Measurements from ENCODE around the gene HEBP1. TPM values are rescaled to one million over a fixed set of nuclear protein-coding genes. Genes with fewer than 3 reads are reported as not detected.

The HEBP1 gene, protein sequence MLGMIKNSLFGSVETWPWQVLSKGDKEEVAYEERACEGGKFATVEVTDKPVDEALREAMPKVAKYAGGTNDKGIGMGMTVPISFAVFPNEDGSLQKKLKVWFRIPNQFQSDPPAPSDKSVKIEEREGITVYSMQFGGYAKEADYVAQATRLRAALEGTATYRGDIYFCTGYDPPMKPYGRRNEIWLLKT
- 84.9 and 94.4 TPM in 2 replicates for polyA plus RNA-seq (2013)

DNA sequence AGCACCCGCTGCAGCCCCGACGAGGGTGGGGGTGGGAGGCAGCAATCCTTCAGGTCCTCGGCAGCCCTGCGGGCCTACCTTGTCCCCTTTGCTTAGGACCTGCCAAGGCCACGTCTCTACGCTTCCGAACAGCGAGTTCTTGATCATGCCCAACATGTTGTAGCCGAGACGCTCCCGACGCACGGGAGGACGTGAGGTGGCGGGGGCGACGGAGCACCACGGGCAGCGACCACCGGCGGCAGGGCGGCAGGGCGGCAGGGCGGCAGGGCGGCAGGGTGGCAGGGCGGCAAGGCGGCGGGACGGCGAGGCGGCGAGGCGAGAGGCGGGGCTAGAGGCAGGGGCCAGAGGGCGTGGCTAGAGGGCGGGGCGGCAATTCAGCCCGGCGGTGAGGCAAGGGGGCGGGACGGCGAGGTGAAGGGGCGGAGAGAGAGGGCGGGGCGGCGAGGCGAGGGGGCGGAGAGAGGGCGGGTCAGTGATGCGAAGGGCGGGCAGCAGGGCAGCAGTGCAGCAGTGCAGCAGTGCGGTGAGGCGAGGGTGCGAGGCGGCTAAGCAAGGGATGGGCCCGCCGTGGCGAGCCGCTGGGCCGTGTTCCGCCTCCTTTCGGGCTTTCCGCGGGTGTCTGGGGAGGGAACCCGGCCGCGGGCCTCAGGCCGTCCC, at the start of gene HEBP1:
HEBP1 (minus strand) TSS at position 307 of the 657 bp plus-strand sequence; CDS start at position 156, 151 bp downstream.
- H3K9me3 ChIP-seq (ENCODE audit: insufficient read depth, low read depth, low read length) = no peaks in the 10 kb centered on the region
- peak within 1 kb of the TSS; percentile 64 for H4K91ac ChIP-seq (ENCODE audit: low read depth, low read length)
- H3K18ac ChIP-seq (ENCODE audit: low read length) = peak within 1 kb of the TSS; percentile 97
- H3K14ac ChIP-seq (ENCODE audit: low read length) = peak within 1 kb of the TSS; percentile 94
- peaks cover 9% of the 10 kb centered on the region for H3K79me2 ChIP-seq (ENCODE audit: control insufficient read depth, insufficient read depth, low read length, poor library complexity)
- H2BK12ac ChIP-seq (ENCODE audit: low read length) = peak within 1 kb of the TSS; percentile 59
- peak within 1 kb of the TSS; percentile 83 for H4K8ac ChIP-seq (ENCODE audit: low read depth, low read length)
- peak within 1 kb of the TSS; percentile 87 for H2BK5ac ChIP-seq (ENCODE audit: low read depth, low read length, poor library complexity)
- H3K27me3 ChIP-seq (ENCODE audit: insufficient read depth, low read length) = no peaks in the 10 kb centered on the region
- H3K27ac ChIP-seq (ENCODE audit: low read depth, low read length) = peak within 1 kb of the TSS; percentile 84
- peak within 1 kb of the TSS; percentile 77 for H4K12ac ChIP-seq (ENCODE audit: low read depth, low read length)
- peak within 1 kb of the TSS; percentile 75 for H2AK5ac ChIP-seq (ENCODE audit: low read length)
- peaks cover 19 to 24% of the 10 kb centered on the region in 2 experiments for H3K4me1 ChIP-seq (ENCODE audit: control insufficient read depth in 1 of 2, insufficient read depth in 2 of 2, low read length in 2 of 2)
- H3K23ac ChIP-seq (ENCODE audit: low read length) = no peak within 1 kb of the TSS
- H3K36me3 ChIP-seq (ENCODE audit: control insufficient read depth in 1 of 2, insufficient read depth in 2 of 2, low read length in 2 of 2) = peaks cover 1 to 4% of the 10 kb centered on the region in 2 experiments
- peak within 1 kb of the TSS; percentile 84 for H2BK120ac ChIP-seq (ENCODE audit: insufficient read depth, low read length, poor library complexity)
- H2AFZ ChIP-seq (ENCODE audit: insufficient read depth, low read length, poor library complexity) = peak within 1 kb of the TSS; percentile 86
- H3K9ac ChIP-seq (ENCODE audit: low read length) = peak within 1 kb of the TSS; percentile 78
- peaks cover 14% of the 10 kb centered on the region for H3K79me1 ChIP-seq (ENCODE audit: low read length)
- peak within 1 kb of the TSS; percentile 70 for H3K4ac ChIP-seq (ENCODE audit: low read depth, low read length)
- H3K4me3 ChIP-seq (ENCODE audit: low read depth, low read length) = peak within 1 kb of the TSS; percentile 94
- peak; percentile 83 to 91 for DNase-seq
- peak within 1 kb of the TSS; percentile 78 for H3K4me2 ChIP-seq (ENCODE audit: low read length)
- no CpG with 5 or more reads among the region's 69 CpGs for WGBS (ENCODE audit: extremely low coverage, insufficient coverage, insufficient read length)

- Histone ChIP-seq H2BK12ac (ENCODE audit: low read length) (no peak overlapping the region), H3K18ac (ENCODE audit: low read length) (no peak overlapping the region), H3K14ac (ENCODE audit: low read length) (no peak overlapping the region), H2AK5ac (ENCODE audit: low read length) (no peak overlapping the region), H3K4me2 (ENCODE audit: low read length) (no peak overlapping the region), H2BK5ac (ENCODE audit: low read depth, low read length, poor library complexity) (no peak overlapping the region), H3K79me2 (ENCODE audit: control insufficient read depth, insufficient read depth, low read length, poor library complexity) (no peaks in the 10 kb centered on the region), H3K4me3 (ENCODE audit: low read depth, low read length) (no peak overlapping the region), H2AFZ (ENCODE audit: insufficient read depth, low read length, poor library complexity) (no peak overlapping the region), H3K4me1 (ENCODE audit: control insufficient read depth in 1 of 2, insufficient read depth in 2 of 2, low read length in 2 of 2) (peaks cover 0 to 1% of the 10 kb centered on the region in 2 experiments), H3K9ac (ENCODE audit: low read length) (no peak overlapping the region), H3K27me3 (ENCODE audit: insufficient read depth, low read length) (no peaks in the 10 kb centered on the region), H3K27ac (ENCODE audit: low read depth, low read length) (no peak overlapping the region), H2BK120ac (ENCODE audit: insufficient read depth, low read length, poor library complexity) (no peak overlapping the region), H3K23ac (ENCODE audit: low read length) (no peak overlapping the region), H3K4ac (ENCODE audit: low read depth, low read length) (no peak overlapping the region), H4K8ac (ENCODE audit: low read depth, low read length) (no peak overlapping the region), H3K79me1 (ENCODE audit: low read length) (no peaks in the 10 kb centered on the region), H4K12ac (ENCODE audit: low read depth, low read length) (no peak overlapping the region), H4K91ac (ENCODE audit: low read depth, low read length) (no peak overlapping the region), H3K36me3 (ENCODE audit: control insufficient read depth in 1 of 2, insufficient read depth in 2 of 2, low read length in 2 of 2) (peaks cover 0 to 3% of the 10 kb centered on the region in 2 experiments), H3K9me3 (ENCODE audit: insufficient read depth, low read depth, low read length) (no peaks in the 10 kb centered on the region)
- DNase-seq = no peak
- no CpG with 5 or more reads among the region's 3 CpGs for WGBS (ENCODE audit: extremely low coverage, insufficient coverage, insufficient read length)
Observed at GRCh38 chr12:13049816-13050215, 49.8 kb upstream of the HEBP1 start.

GRCh38 chr12:13046964-13047363, 46.9 kb upstream of the HEBP1 start:
- H3K79me1 ChIP-seq (ENCODE audit: low read length) = no peaks in the 10 kb centered on the region
- H3K23ac ChIP-seq (ENCODE audit: low read length) = no peak overlapping the region
- WGBS (ENCODE audit: extremely low coverage, insufficient coverage, insufficient read length) = no CpG with 5 or more reads among the region's 1 CpG
- no peak overlapping the region for H3K14ac ChIP-seq (ENCODE audit: low read length)
- H3K36me3 ChIP-seq (ENCODE audit: control insufficient read depth in 1 of 2, insufficient read depth in 2 of 2, low read length in 2 of 2) = no peaks in the 10 kb centered on the region
- H2BK5ac ChIP-seq (ENCODE audit: low read depth, low read length, poor library complexity) = no peak overlapping the region
- H3K18ac ChIP-seq (ENCODE audit: low read length) = no peak overlapping the region
- no peak overlapping the region for H3K9ac ChIP-seq (ENCODE audit: low read length)
- H4K91ac ChIP-seq (ENCODE audit: low read depth, low read length) = no peak overlapping the region
- no peak overlapping the region for H3K4ac ChIP-seq (ENCODE audit: low read depth, low read length)
- H2AFZ ChIP-seq (ENCODE audit: insufficient read depth, low read length, poor library complexity) = no peak overlapping the region
- no peak overlapping the region for H4K12ac ChIP-seq (ENCODE audit: low read depth, low read length)
- H2BK120ac ChIP-seq (ENCODE audit: insufficient read depth, low read length, poor library complexity) = no peak overlapping the region
- no peaks in the 10 kb centered on the region for H3K9me3 ChIP-seq (ENCODE audit: insufficient read depth, low read depth, low read length)
- H2AK5ac ChIP-seq (ENCODE audit: low read length) = no peak overlapping the region
- H3K27ac ChIP-seq (ENCODE audit: low read depth, low read length) = no peak overlapping the region
- DNase-seq = no peak
- no peak overlapping the region for H3K4me2 ChIP-seq (ENCODE audit: low read length)
- H3K4me1 ChIP-seq (ENCODE audit: control insufficient read depth in 1 of 2, insufficient read depth in 2 of 2, low read length in 2 of 2) = peaks cover 3 to 4% of the 10 kb centered on the region in 2 experiments
- H2BK12ac ChIP-seq (ENCODE audit: low read length) = no peak overlapping the region
- no peak overlapping the region for H4K8ac ChIP-seq (ENCODE audit: low read depth, low read length)
- no peak overlapping the region for H3K4me3 ChIP-seq (ENCODE audit: low read depth, low read length)
- peaks cover 2% of the 10 kb centered on the region for H3K79me2 ChIP-seq (ENCODE audit: control insufficient read depth, insufficient read depth, low read length, poor library complexity)
- no peaks in the 10 kb centered on the region for H3K27me3 ChIP-seq (ENCODE audit: insufficient read depth, low read length)

DNA sequence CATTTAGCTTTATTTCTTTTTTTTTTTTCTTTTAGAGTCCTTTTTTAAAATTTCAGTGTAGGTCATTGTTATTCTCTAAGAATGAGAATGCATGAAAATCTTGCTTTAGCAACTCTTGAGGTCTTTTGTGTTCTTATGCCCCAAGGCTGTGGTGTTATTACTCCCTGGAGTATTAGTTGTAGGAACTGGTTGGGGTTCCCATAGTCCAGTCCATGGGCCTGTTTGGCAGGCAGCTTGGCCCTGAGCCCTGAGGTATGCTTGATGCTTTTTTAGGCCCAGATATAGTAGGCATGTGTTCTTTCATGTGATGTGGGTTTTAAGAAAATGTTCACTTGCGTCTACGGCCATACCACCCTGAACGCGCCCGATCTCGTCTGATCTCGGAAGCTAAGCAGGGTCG, 45.8 kb upstream of the HEBP1 start:
- H2BK120ac ChIP-seq (ENCODE audit: insufficient read depth, low read length, poor library complexity) = no peak overlapping the region
- H3K14ac ChIP-seq (ENCODE audit: low read length) = no peak overlapping the region
- no peak overlapping the region for H2AFZ ChIP-seq (ENCODE audit: insufficient read depth, low read length, poor library complexity)
- no peaks in the 10 kb centered on the region for H3K36me3 ChIP-seq (ENCODE audit: control insufficient read depth in 1 of 2, insufficient read depth in 2 of 2, low read length in 2 of 2)
- no peak overlapping the region for H3K9ac ChIP-seq (ENCODE audit: low read length)
- no peak overlapping the region for H3K4me3 ChIP-seq (ENCODE audit: low read depth, low read length)
- no peak overlapping the region for H3K23ac ChIP-seq (ENCODE audit: low read length)
- H3K27me3 ChIP-seq (ENCODE audit: insufficient read depth, low read length) = no peaks in the 10 kb centered on the region
- H4K12ac ChIP-seq (ENCODE audit: low read depth, low read length) = no peak overlapping the region
- no peak for DNase-seq
- no peak overlapping the region for H4K8ac ChIP-seq (ENCODE audit: low read depth, low read length)
- no peaks in the 10 kb centered on the region for H3K79me1 ChIP-seq (ENCODE audit: low read length)
- H3K4me1 ChIP-seq (ENCODE audit: control insufficient read depth in 1 of 2, insufficient read depth in 2 of 2, low read length in 2 of 2) = peaks cover 3 to 4% of the 10 kb centered on the region in 2 experiments
- no peak overlapping the region for H4K91ac ChIP-seq (ENCODE audit: low read depth, low read length)
- H3K18ac ChIP-seq (ENCODE audit: low read length) = no peak overlapping the region
- no CpG with 5 or more reads among the region's 8 CpGs for WGBS (ENCODE audit: extremely low coverage, insufficient coverage, insufficient read length)
- H3K4me2 ChIP-seq (ENCODE audit: low read length) = no peak overlapping the region
- H2AK5ac ChIP-seq (ENCODE audit: low read length) = no peak overlapping the region
- no peak overlapping the region for H3K27ac ChIP-seq (ENCODE audit: low read depth, low read length)
- H2BK12ac ChIP-seq (ENCODE audit: low read length) = no peak overlapping the region
- peaks cover 2% of the 10 kb centered on the region for H3K79me2 ChIP-seq (ENCODE audit: control insufficient read depth, insufficient read depth, low read length, poor library complexity)
- H2BK5ac ChIP-seq (ENCODE audit: low read depth, low read length, poor library complexity) = no peak overlapping the region
- H3K9me3 ChIP-seq (ENCODE audit: insufficient read depth, low read depth, low read length) = no peaks in the 10 kb centered on the region
- H3K4ac ChIP-seq (ENCODE audit: low read depth, low read length) = no peak overlapping the region
